HG02840 (cell line): ENCODE results near the gene ZNF19.
"Not testable (repeated sequence)": the region's sequence is repeated elsewhere in the genome, so short reads cannot be mapped to it uniquely, and the experiment has no call there.

Experiments
- ATAC-seq: cut with Tn5 transposase; IDR thresholded peaks from one replicate; pipeline ENCODE4 v1.9.1; 2021; ENCODE audit warnings: mild to moderate bottlenecking, moderate library complexity, moderate number of reproducible peaks; ENCODE audit not compliant: unreplicated experiment, low FRiP score

Gene ZNF19

GRCh38 chr16:71489122-71489521, at the start of gene ZNF19:
Gene ZNF19 (minus strand): TSS chr16:71489324. CDS start chr16:71482114, 7,210 bp downstream.
- no peak for ATAC-seq

GRCh38 chr16:71537643-71538042, 48.5 kb upstream of the ZNF19 start:
- no peak for ATAC-seq

GRCh38 chr16:71536752-71537499, 47.8 kb upstream of the ZNF19 start:
- no peak for ATAC-seq

GRCh38 chr16:71532366-71532765, 43.2 kb upstream of the ZNF19 start:
- ATAC-seq, result no peak

GRCh38 chr16:71528863-71529262, 39.7 kb upstream of the ZNF19 start:
- no peak for ATAC-seq

- ATAC-seq, result no peak
Observed at GRCh38 chr16:71528257-71528656, 39.1 kb upstream of the ZNF19 start.

- no peak for ATAC-seq
Observed at GRCh38 chr16:71526111-71526631, 37.0 kb upstream of the ZNF19 start, which contains the start of gene CHST4. Gene CHST4 (plus strand): TSS chr16:71526426. CDS start chr16:71536678, 10,252 bp downstream.

GRCh38 chr16:71524566-71525553, 35.7 kb upstream of the ZNF19 start:
- ATAC-seq, result no peak

GRCh38 chr16:71520550-71520949, 31.4 kb upstream of the ZNF19 start:
- ATAC-seq, result no peak

GRCh38 chr16:71515026-71515425, 25.9 kb upstream of the ZNF19 start:
- ATAC-seq, result no peak

- no peak for ATAC-seq
Observed at GRCh38 chr16:71514476-71514875, 25.4 kb upstream of the ZNF19 start.

- no peak for ATAC-seq
Observed at GRCh38 chr16:71513302-71513701, 24.2 kb upstream of the ZNF19 start.

GRCh38 chr16:71507061-71507460, 17.9 kb upstream of the ZNF19 start:
- ATAC-seq, result no peak

- no peak for ATAC-seq
Observed at GRCh38 chr16:71504901-71505300, 15.8 kb upstream of the ZNF19 start.

- ATAC-seq, result not testable (repeated sequence)
Observed at GRCh38 chr16:71504051-71504450, 14.9 kb upstream of the ZNF19 start.

GRCh38 chr16:71501547-71501946, 12.4 kb upstream of the ZNF19 start:
- ATAC-seq, result no peak

GRCh38 chr16:71500964-71501363, 11.8 kb upstream of the ZNF19 start:
- no peak for ATAC-seq

- ATAC-seq, result no peak
Observed at GRCh38 chr16:71499775-71500364, 10.7 kb upstream of the ZNF19 start.

- no peak for ATAC-seq
Observed at GRCh38 chr16:71498031-71498430, 8.9 kb upstream of the ZNF19 start.

GRCh38 chr16:71493213-71493612, 4.1 kb upstream of the ZNF19 start:
- no peak for ATAC-seq

- no peak for ATAC-seq
Observed at GRCh38 chr16:71492786-71493185, 3.7 kb upstream of the ZNF19 start.
